Measurements from ENCODE around the gene MOCS1.

The MOCS1 gene

GRCh38 chr6:39908838-39909583, 25.3 kb downstream of the MOCS1 start:
- no peak for TF ChIP-seq ZNF274 (IDR thresholded peaks at IDR 0.05; ENCODE audit: low read depth, low read length)
- H3K4me3 ChIP-seq (ENCODE audit: low read length): no peak overlapping the region

DNA sequence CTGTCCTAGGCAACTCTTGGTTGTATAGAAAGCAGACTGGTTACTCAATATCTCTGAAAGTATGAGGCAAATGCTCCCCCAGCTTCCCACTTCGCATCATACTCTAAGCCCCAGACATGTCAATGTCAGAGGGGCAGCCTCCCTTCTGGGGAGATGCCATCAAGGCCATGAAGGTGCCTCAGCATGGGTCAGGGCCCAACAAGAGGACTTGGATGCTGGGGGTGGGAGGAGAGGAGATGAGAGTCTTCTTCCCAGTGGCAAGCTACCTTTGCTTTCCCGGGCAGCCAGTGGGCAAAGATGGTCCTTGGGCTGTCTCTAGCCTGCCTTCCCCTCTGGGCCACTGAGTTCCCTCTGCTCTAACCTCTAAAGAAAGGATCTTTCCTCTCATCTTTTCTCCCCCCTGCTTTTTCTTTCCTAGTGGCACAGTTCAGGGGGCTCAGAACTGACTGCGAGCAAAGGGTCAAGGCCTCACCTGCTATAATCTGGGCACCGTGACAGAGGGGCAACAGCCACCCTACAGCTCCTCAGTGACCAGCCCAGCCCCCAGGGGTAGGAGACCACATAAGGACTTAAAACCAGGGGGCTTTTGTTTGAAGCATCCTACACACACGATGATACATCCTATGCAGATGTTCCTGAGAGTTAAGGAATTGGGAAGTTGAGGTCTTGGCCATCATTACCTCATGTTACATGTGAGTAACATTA, 26.2 kb downstream of the MOCS1 start:
- no peak for TF ChIP-seq ZNF274 (IDR thresholded peaks at IDR 0.05; ENCODE audit: low read depth, low read length)
- no peak overlapping the region for H3K4me3 ChIP-seq (ENCODE audit: low read length)

DNA sequence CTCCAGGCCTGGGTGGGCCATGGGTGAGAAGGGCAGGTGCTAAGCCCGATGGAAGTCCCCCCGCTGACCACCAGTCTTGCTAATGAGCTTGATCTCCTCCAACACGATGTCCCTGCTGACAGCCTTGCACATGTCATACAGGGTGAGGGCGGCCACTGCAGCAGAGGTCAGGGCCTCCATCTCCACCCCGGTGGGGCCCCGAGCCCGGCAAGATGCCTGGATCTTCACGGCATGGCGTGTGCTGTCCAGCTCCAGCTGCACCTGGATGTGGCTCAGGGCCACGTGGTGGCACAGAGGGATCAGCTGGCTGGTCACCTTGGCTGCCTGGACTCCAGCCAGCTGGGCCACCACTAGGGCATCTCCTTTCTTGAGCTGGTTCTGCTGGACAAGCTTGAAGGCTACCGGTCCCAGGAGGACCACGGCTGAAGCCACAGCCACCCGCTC, 27.9 kb downstream of the MOCS1 start:
- H3K4me3 ChIP-seq (ENCODE audit: low read length): no peak overlapping the region
- no peak for TF ChIP-seq ZNF274 (IDR thresholded peaks at IDR 0.05; ENCODE audit: low read depth, low read length)

DNA sequence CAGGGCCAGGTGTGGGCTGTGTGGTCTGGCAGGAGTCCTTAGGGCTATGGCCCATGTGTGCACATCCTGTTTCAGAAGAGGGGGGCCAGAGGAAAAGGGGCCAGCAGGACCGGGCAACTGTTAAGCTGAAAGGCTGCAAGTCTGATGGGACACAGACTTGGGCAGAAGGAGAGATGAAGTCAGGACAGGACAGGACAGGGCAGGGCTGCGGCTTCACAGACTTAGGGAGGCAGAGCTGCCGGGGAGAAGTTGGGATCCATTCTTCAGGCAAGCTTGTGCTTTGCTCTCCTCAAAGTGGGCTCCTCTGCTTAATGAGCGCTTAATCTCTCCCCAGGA, 28.7 kb downstream of the MOCS1 start:
- H3K4me3 ChIP-seq (ENCODE audit: low read length): no peak overlapping the region
- no peak for TF ChIP-seq ZNF274 (IDR thresholded peaks at IDR 0.05; ENCODE audit: low read depth, low read length)

GRCh38 chr6:39904946-39905639, 29.2 kb downstream of the MOCS1 start:
- no peak for TF ChIP-seq ZNF274 (IDR thresholded peaks at IDR 0.05; ENCODE audit: low read depth, low read length)
- H3K4me3 ChIP-seq (ENCODE audit: low read length): no peak overlapping the region

- TF ChIP-seq ZNF274 (IDR thresholded peaks at IDR 0.05; ENCODE audit: low read depth, low read length): no peak
Measured at GRCh38 chr6:39903656-39904055, 30.6 kb downstream of the MOCS1 start.

GRCh38 chr6:39902786-39903465, 31.3 kb downstream of the MOCS1 start:
- TF ChIP-seq ZNF274 (IDR thresholded peaks at IDR 0.05; ENCODE audit: low read depth, low read length): no peak
- H3K4me3 ChIP-seq (ENCODE audit: low read length): no peak overlapping the region

More at GRCh38 chr6:39903656-39904055, 30.6 kb downstream of the MOCS1 start:
- H3K4me3 ChIP-seq (ENCODE audit: low read length): no peak overlapping the region

GRCh38 chr6:39902136-39902535, 32.1 kb downstream of the MOCS1 start:
- TF ChIP-seq ZNF274 (IDR thresholded peaks at IDR 0.05; ENCODE audit: low read depth, low read length): no peak
- H3K4me3 ChIP-seq (ENCODE audit: low read length): no peak overlapping the region

GRCh38 chr6:39901670-39902069, 32.6 kb downstream of the MOCS1 start:
- H3K4me3 ChIP-seq (ENCODE audit: low read length): no peak overlapping the region
- TF ChIP-seq ZNF274 (IDR thresholded peaks at IDR 0.05; ENCODE audit: low read depth, low read length): no peak

- TF ChIP-seq ZNF274 (IDR thresholded peaks at IDR 0.05; ENCODE audit: low read depth, low read length): no peak
- no peak overlapping the region for H3K4me3 ChIP-seq (ENCODE audit: low read length)
Measured at GRCh38 chr6:39901116-39901655, 33.1 kb downstream of the MOCS1 start.

GRCh38 chr6:39899554-39900295, 34.5 kb downstream of the MOCS1 start:
- no peak for TF ChIP-seq ZNF274 (IDR thresholded peaks at IDR 0.05; ENCODE audit: low read depth, low read length)
- no peak overlapping the region for H3K4me3 ChIP-seq (ENCODE audit: low read length)

DNA sequence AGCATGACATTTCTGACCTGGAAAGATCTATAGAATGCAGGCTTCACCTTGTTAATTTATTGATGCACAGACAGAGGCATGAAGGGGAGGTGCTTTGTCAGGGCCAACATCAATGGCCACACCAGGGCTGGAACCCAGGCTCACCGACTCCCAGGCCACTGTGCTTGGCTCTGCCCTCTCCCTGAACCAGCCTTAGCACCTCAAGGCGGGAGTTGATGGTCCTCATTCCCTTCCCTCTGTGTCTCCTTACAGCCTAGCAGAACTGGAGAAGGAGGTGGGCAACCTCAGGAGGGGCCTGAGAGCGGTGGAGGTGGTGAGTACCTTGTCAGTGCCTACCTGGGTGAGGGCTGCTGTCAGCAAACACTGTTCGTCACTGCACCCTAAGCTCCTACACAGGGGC, 35.6 kb downstream of the MOCS1 start:
- TF ChIP-seq ZNF274 (IDR thresholded peaks at IDR 0.05; ENCODE audit: low read depth, low read length): no peak
- H3K4me3 ChIP-seq (ENCODE audit: low read length): no peak overlapping the region

DNA sequence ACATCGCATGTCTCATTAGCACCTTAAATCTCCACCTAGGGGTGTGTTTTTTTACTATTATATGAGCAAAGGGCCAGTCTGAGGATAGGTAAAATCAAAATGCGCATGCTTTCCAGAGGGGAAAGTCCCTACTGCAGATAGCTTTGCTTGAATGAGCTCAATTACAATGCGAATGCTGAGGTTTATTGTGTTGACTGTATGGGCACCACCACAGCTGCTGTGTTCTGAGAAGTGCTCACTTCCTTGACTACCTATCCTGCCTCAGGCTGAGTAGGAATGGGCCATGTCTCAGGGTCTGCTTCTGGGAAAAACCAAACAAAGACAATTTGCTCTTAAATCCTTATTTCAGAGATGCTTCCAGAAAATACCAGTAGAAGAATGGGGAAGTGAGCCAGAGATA, 36.6 kb downstream of the MOCS1 start:
- TF ChIP-seq ZNF274 (IDR thresholded peaks at IDR 0.05; ENCODE audit: low read depth, low read length): no peak
- H3K4me3 ChIP-seq (ENCODE audit: low read length): no peak overlapping the region
